ENCODE results near the gene CCDC201.

DNA sequence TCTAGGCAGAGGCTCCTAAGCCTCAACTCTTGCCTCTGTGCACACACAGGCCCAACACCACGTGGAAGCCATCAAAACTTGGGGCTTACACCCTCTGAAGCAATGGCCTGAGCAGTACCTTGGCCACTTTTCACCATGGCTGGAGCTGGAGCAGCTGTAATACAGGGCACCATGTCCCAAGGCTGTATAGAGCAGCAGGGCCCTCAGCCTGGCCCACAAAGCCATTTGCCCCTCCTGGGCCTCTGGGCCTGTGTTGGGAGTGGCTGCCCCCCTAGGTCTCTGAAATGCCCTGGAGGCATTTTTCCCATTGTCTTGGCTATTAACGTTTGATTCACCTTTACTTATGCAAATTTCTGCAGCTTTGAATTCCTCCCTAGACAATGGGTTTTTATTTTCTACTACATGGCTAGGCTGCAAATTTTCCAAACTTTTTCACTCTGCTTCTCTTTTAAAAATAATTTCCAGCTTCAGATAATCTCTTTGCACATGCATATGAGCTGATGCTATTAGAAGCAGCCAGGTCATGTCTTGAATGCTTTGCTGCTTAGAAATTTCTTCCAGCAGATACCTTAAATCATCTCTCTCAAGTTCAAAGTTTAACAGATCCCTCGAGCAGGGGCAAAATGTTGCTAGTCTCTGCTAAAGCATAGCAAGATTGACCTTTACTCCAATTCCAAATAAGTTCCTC is 5.7 kb upstream of the CCDC201 start:
- no peak for TF ChIP-seq CTCF (IDR thresholded peaks at IDR 0.05; ENCODE audit: low read length)
- TF ChIP-seq EZH2 (IDR thresholded peaks at IDR 0.05; ENCODE audit: borderline replicate concordance, low read length): no peak

Data from OCI-LY1 (cell line).